DOHH2 (cell line): Measurements from ENCODE around the gene SQSTM1.

Experiments used
- CTCF ChIP-seq: fragments of 200-600 bp; sonication (generic); IDR thresholded peaks from one replicate; pipeline ENCODE4 v1.5.1; 2014; ENCODE audit warnings: antibody characterized with exemption, mild to moderate bottlenecking, low read depth, low read length; ENCODE audit not compliant: poor library complexity, severe bottlenecking
- EZH2phosphoT487 ChIP-seq: fragments of 200-600 bp; sonication (generic); IDR thresholded peaks from 2 replicates; pipeline ENCODE4 v1.6.1; 2017; ENCODE audit warnings: borderline replicate concordance, mild to moderate bottlenecking, antibody characterized with exemption, low read length, moderate library complexity, mixed read lengths

- no peak for TF ChIP-seq CTCF
- TF ChIP-seq EZH2phosphoT487: no peak
These were observed 49.3 kb upstream of the SQSTM1 start for GRCh38 chr5:179771311-179771895.
